SK-MEL-5 (cell line): Measurements from ENCODE around the gene USP40. TPM values are rescaled to one million over a fixed set of nuclear protein-coding genes. Genes with fewer than 3 reads are reported as not detected.

Experiments
- DNase-seq: peaks from one replicate; pipeline ENCODE4 v3.0.0-alpha.2; 2016; ENCODE audit warnings: low read depth, low spot score
- in situ Hi-C: cut with HindIII; loops from 2 replicates; pipeline ENCODE4 v1.10.0; 2016; ENCODE audit warnings: low sequenced_read_pairs, high pct_unique_total_duplicates, low pct_unique_long_range_greater_than_20kb
- total RNA-seq: library from RNA; depleted of rRNA; stranded (reverse); fragments of >200 nt; shearing (Covaris generic); gene quantifications from 2 replicates; pipeline ENCODE4 v1.2.3, GENCODE V29; 2014; rRNA removed

The USP40 gene
- total RNA-seq, 1 experiment from 2014 or later = 38.3 TPM

DNA sequence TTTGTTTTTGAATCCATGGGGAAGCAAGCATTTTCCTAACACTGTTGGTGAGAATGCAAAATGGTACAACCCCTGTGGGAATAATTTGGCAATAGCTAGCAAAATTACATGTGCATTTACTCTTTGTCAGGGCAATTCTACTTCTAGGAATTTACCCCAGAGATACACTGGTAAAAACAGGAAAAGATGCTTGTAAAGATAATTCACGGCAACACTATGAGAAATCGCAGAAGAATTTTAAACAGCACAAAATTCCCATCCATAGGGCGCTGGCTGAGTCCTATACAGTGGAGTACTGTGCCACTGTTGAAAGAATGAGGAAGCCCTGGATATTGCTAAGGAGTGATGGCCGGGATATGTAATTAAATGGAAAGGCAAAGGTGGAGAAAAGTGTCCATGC lies 136.5 kb downstream of the USP40 start:
- DNase-seq = no peak
- in situ Hi-C loops = no loop called here

GRCh38 chr2:233429175-233429897 lies 137.2 kb downstream of the USP40 start:
- DNase-seq = no peak
- in situ Hi-C loops = no loop called here

GRCh38 chr2:233428438-233428837 lies 138.1 kb downstream of the USP40 start:
- in situ Hi-C loops = no loop called here

DNA sequence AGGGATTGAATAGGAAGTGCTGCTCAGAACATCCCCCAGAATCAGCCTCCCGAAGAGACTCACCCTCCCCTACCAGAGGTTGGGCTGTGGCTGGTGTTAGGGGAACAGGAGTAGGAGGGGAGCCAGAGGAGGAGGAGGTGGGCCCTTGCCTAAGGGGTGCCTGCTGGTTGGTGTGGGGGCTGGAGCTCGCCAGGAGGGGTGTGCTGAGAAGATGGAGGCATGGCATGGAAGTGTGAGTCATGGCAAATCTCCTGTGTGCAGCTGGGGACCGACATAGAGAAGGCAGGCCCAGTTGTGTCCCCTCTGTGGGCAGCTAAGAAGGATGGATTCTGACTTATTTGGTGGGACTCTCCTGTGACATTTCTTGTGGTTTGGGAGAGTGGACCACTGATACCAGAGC lies 138.6 kb downstream of the USP40 start:
- in situ Hi-C loops = no loop called here
- DNase-seq = no peak

More at GRCh38 chr2:233428438-233428837, 138.1 kb downstream of the USP40 start:
- DNase-seq = no peak

GRCh38 chr2:233426619-233427342 lies 139.8 kb downstream of the USP40 start:
- in situ Hi-C loops = no loop called here
- DNase-seq = peak; percentile 20

Other genes starting within 250 kb of the USP40 start
- 7.4 and 7.6 TPM in 2 replicates for gene DGKD, start 212.3 kb downstream of the USP40 start, total RNA-seq
- not detected in 2 replicates for gene UGT1A8, start 50.9 kb upstream of the USP40 start, total RNA-seq
- not detected in 2 replicates for gene UGT1A10, start 69.7 kb upstream of the USP40 start, total RNA-seq
- not detected in 2 replicates for gene UGT1A9, start 105.1 kb upstream of the USP40 start, total RNA-seq
- not detected in 2 replicates for gene UGT1A7, start 115.1 kb upstream of the USP40 start, total RNA-seq
- not detected in 2 replicates for gene UGT1A6, start 126.1 kb upstream of the USP40 start, total RNA-seq
- gene UGT1A5, start 146.1 kb upstream of the USP40 start, total RNA-seq = not detected in 2 replicates
- not detected in 2 replicates for gene UGT1A4, start 152.0 kb upstream of the USP40 start, total RNA-seq
- gene UGT1A3, start 162.3 kb upstream of the USP40 start, total RNA-seq = not detected in 2 replicates
- gene UGT1A1, start 193.5 kb upstream of the USP40 start, total RNA-seq = not detected in 2 replicates
- 0.08 TPM in 1 of 2 replicates, not detected in the other for gene MROH2A, start 211.5 kb upstream of the USP40 start, total RNA-seq